Cardiac fibroblast (primary cell): ENCODE measurements around the gene TSPAN31.
"Not testable (repeated sequence)": the region's sequence is repeated elsewhere in the genome, so short reads cannot be mapped to it uniquely, and the experiment has no call there.

Source experiments
- DNase-seq, 2 donors: peaks; one replicate each; pipeline versions ENCODE4 v3.0.0 to v3.0.0-alpha.2; 2010; ENCODE audit warnings: low read depth in 2 of 2
- H3K4me3 ChIP-seq, 2 donors: replicated peaks in 1 of 2; 1 replicate in 1 of 2; 2 replicates in 1 of 2; pipeline ENCODE4 v1.5.1; 2011; ENCODE audit warnings: low read depth in 2 of 2, low read length in 2 of 2, mild to moderate bottlenecking in 2 of 2, moderate library complexity in 1 of 2
- CTCF ChIP-seq: IDR thresholded peaks from one replicate; pipeline ENCODE4 v1.5.1; 2011; ENCODE audit warnings: low read depth, mild to moderate bottlenecking, low read length, inconsistent platforms

TSPAN31 gene

GRCh38 chr12:57708296-57708695 lies 36.5 kb upstream of the TSPAN31 start:
- DNase-seq = no peak
- no peak for TF ChIP-seq CTCF
- H3K4me3 ChIP-seq = no peak overlapping the region

- H3K4me3 ChIP-seq = no peak overlapping the region
- DNase-seq = no peak
- TF ChIP-seq CTCF = no peak
Measured at GRCh38 chr12:57712701-57713100, 32.1 kb upstream of the TSPAN31 start.

GRCh38 chr12:57713209-57713608 lies 31.6 kb upstream of the TSPAN31 start:
- no peak overlapping the region for H3K4me3 ChIP-seq
- TF ChIP-seq CTCF = no peak
- DNase-seq = no peak

GRCh38 chr12:57715036-57715748 lies 29.6 kb upstream of the TSPAN31 start:
- not testable (repeated sequence) for DNase-seq, H3K4me3 ChIP-seq

- TF ChIP-seq CTCF = no peak
- no peak overlapping the region for H3K4me3 ChIP-seq
- no peak for DNase-seq
Measured at GRCh38 chr12:57715786-57716185, 29.1 kb upstream of the TSPAN31 start.

- DNase-seq = no peak
- no peak overlapping the region for H3K4me3 ChIP-seq
- TF ChIP-seq CTCF = no peak
Measured at GRCh38 chr12:57716305-57716704, 28.5 kb upstream of the TSPAN31 start.

- TF ChIP-seq CTCF = no peak
- DNase-seq = no peak
- no peak overlapping the region for H3K4me3 ChIP-seq
Measured at GRCh38 chr12:57717131-57717530, 27.7 kb upstream of the TSPAN31 start.
